Hematopoietic multipotent progenitor cell (in vitro differentiated cells): ENCODE data around the gene SOHLH2. TPM values are rescaled to one million over a fixed set of nuclear protein-coding genes. Genes with fewer than 3 reads are reported as not detected.
A peak's percentile ranks its signal among the peaks of the same experiment; 100 is the strongest.

ENCODE experiments used
- DNase-seq, 3 donors: peaks; one replicate each; pipeline ENCODE4 v3.0.0-alpha.2; 2011 to 2015; ENCODE audit warnings: low read depth in 2 of 3, low spot score in 2 of 3
- total RNA-seq: library from RNA; depleted of rRNA; stranded (reverse); fragments of >200 nt; gene quantifications from one replicate; pipeline ENCODE4 v1.2.3, GENCODE V29; 2012

SOHLH2 gene
- total RNA-seq, 1 donor, result 0.54 TPM

- DNase-seq, result no peak
Observed at GRCh38 chr13:36133950-36134626, 80.3 kb downstream of the SOHLH2 start.

DNA sequence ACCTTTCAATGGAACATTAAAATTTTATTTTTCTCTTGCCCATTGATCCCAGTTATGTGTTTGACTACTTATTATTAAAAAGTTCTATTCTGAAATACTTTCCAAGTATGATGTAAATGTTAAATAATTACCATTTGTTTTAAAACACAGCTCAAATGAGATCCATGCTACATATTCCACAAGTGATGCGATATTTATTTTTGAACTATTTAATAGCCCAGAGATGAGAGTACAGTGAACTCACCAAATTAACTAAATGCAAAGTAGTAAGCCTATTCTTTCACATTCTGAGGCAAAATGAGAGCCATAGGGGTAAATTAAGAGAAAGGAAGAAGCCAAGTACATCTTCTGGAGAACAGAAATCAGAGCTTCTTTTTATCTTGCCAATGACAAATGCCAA is 82.0 kb downstream of the SOHLH2 start:
- DNase-seq, result no peak

- DNase-seq, result no peak
Observed at GRCh38 chr13:36131931-36132297, 82.4 kb downstream of the SOHLH2 start.

- DNase-seq, result peak in 1 of 3 donors; percentile 15
Observed at GRCh38 chr13:36131222-36131930, 83.0 kb downstream of the SOHLH2 start, which contains the start of gene DCLK1. DCLK1 (minus strand) TSS chr13:36131382.

- DNase-seq, result peak in 1 of 3 donors; percentile 4
Observed at GRCh38 chr13:36130552-36131221, 83.7 kb downstream of the SOHLH2 start.

DNA sequence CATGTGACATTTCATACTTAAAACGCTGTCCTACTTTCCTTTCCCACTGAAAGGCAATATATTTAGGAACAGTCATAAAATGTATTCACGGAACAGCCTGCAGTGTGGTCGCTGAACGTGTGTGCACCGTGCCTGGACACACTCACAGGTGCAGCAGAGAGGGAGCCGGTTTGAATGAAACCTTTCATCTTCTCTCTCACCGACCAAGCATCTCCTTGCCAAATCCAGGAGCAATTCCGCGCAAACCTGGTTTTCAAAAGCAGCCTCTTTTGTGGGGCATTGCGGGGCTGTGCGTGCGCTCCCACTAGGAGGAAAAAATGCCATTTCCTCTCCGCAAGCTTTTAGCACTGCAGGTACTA is 84.2 kb downstream of the SOHLH2 start:
- DNase-seq, result no peak

GRCh38 chr13:36129539-36129938 is 84.8 kb downstream of the SOHLH2 start:
- no peak for DNase-seq

DNA sequence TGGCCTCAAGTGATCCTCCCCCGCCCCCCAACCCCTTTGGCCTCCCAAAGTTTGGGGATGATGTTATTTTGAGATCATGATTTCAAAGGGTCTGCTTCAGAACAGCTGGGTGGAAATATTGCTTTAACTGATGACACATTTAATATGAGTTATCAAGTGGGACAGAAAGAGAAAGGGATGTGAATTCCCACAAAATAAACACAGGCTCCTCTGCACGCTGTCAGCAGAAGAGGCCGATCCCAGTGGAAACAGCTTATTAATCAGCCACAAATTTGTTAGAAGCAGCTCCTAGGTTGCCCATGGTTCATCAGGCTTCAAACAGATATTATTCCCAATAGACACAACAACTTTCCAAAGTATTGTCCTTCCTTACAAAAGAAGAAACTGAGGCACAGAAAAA is 87.9 kb downstream of the SOHLH2 start:
- DNase-seq, result no peak

GRCh38 chr13:36125841-36126240 is 88.5 kb downstream of the SOHLH2 start:
- no peak for DNase-seq

DNA sequence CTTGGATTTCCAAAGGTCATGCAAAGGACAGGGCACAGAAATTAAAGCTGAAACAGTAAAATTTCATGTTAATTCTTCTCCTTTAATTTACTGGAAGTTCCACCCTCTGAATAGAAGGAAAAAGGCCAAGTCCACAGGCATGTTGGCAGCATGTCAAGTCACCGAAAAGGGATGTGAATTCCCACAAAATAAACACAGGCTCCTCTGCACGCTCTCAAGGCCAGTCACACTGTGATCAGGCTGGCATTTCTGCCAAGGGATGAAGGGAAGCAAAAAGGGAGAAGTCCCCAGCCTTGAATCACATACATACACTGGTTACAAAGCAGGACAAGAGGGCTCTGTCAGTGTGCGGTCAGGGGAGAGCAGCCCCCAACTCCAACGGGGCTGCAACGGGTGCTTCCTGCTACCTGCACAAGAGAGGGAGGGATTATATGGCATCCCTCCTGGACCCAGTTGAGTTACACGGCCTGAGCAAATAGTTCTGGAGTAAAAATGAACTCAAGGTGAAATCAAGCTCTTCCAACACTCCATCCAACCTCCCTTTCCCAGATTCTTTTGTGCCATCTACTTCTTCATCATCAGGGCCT is 90.0 kb downstream of the SOHLH2 start:
- DNase-seq, result no peak

Other genes with a start within 250 kb of the SOHLH2 start
- gene DCLK1, start 83.2 kb downstream of the SOHLH2 start, total RNA-seq, result under 0.01 TPM
- 1.3 TPM for gene CCDC169, start 83.3 kb upstream of the SOHLH2 start, total RNA-seq
- 41.5 TPM for gene SPART, start 131.8 kb upstream of the SOHLH2 start, total RNA-seq
- gene CCNA1, start 217.9 kb upstream of the SOHLH2 start, total RNA-seq, result 0.81 TPM